Stimulated activated CD4-positive, alpha-beta T cell treated with anti-CD3 and anti-CD28 coated beads, Interleukin-15, amount 100 ng/mL, for 24 hours (primary cell): ENCODE results near the gene NFATC2.

Source experiments
- DNase-seq: peaks from one replicate; pipeline ENCODE4 v3.0.0-alpha.2; 2020

The NFATC2 gene

GRCh38 chr20:51368461-51369211 lies 173.9 kb downstream of the NFATC2 start:
- DNase-seq = no peak

DNA sequence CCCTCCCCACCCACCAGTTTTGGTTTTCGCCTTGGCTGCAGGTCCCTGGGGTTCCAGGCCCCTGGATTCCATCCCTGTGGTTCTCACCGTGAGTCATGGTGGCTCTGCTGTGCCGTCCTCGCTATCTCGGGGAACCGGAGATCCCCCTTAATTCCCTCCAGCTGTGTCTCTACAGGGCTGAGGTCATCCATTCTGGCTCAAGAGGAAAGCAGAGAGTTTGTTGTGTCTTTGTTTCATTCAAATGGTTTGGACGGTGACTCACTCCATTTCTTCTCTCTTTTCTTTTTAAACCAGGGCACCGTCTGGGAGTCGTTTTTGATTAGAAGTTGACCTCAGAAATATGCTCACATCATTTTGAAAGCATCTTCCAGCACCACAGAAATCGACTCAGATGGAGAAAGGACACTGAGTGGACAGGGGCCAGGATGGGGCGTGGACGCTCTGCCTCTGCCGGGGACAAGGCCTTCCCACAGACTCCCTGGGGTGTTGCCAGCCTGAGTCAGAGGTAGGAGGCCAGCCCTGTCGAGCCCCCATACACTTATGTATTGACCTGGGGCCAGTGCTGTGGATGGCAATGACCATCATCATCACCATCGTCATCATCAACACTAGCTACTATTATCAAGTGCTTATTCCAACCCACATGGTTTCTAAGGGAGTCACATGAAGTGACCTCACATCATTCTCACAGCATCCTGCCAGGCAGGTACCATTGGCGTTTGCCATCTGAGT lies 176.2 kb downstream of the NFATC2 start:
- no peak for DNase-seq

DNA sequence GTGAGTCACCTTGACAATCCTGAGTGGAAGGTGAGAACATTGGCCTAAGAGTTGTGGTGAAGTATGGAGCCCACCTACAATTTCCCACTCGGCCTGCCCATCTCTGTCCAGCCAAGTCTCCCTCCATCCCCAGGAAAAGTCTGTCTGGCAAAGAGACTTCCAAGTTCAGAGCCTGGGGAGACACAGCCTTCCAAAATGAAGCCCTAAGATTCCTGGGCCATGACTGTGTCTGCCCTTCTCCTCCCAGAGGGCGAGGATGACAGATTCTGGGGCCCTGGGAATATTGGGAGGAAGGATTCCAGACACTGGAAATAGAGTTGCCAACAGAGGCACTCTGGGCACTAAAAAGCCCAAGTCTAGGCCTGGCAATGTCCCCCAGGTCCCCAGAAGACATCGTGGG lies 176.8 kb downstream of the NFATC2 start:
- DNase-seq = no peak

- no peak for DNase-seq
These were observed 178.7 kb downstream of the NFATC2 start for GRCh38 chr20:51363813-51364212.

- no peak for DNase-seq
These were observed 179.1 kb downstream of the NFATC2 start for GRCh38 chr20:51363378-51363777.

GRCh38 chr20:51362254-51362653 lies 180.3 kb downstream of the NFATC2 start:
- DNase-seq = no peak

DNA sequence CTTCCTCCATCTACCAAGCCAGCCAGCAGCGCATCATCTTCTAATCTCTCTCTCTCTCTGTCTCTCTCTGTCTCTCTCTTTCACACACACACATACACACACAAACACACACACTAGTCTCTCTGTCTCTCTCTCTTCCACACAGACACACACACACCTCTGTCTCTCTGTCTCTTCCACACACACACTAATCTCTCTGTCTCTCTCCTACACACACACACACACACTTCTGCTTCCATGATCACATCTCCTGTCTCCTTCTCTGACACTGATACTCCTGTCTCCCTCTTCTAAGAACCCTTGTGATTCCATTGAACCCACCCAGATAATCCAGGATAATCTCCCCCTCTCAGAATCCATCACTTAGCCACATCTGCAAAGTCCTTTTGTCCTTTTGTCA lies 181.3 kb downstream of the NFATC2 start:
- no peak for DNase-seq

- DNase-seq = no peak
These were observed 181.9 kb downstream of the NFATC2 start for GRCh38 chr20:51360451-51361201.

DNA sequence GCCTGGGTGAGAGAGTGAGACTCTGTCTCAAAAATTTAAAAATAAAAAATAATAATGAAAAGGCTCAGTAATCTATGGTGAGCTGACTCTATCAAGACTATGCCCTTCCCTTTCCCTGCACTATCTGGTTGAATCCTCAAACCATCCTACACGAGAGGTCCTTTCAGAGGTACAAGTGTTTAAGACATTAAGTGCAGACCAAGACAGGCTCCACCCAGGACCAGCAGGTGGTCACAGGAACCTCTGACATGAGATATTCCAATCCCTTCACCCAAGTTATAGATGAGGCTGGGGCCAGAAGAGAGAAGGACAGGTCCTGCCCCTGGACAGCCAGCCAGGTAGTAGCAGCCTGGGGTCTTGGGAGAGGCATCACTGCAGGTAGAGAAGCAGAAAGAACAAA lies 182.6 kb downstream of the NFATC2 start:
- DNase-seq = no peak

- no peak for DNase-seq
These were observed 183.1 kb downstream of the NFATC2 start for GRCh38 chr20:51359401-51359800.

- DNase-seq = no peak
These were observed 184.3 kb downstream of the NFATC2 start for GRCh38 chr20:51358032-51358724.

DNA sequence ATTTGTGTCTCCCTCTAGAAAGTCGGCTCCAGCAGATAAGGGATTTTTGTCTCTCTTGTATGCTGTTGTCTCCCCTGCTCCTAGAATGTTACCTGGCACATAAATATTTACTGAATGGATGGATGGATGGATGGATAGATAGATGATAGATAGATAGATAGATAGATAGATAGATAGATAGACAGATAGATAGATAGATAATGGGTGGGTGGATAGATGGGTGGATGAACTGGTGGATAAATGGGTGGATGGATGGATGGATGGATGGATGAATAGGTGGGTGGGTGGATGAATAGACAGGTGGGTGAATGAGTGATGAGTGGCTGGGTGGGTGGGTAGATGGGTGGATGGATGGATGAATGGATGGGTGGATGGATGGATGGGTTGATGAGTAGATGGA lies 185.0 kb downstream of the NFATC2 start:
- no peak for DNase-seq

DNA sequence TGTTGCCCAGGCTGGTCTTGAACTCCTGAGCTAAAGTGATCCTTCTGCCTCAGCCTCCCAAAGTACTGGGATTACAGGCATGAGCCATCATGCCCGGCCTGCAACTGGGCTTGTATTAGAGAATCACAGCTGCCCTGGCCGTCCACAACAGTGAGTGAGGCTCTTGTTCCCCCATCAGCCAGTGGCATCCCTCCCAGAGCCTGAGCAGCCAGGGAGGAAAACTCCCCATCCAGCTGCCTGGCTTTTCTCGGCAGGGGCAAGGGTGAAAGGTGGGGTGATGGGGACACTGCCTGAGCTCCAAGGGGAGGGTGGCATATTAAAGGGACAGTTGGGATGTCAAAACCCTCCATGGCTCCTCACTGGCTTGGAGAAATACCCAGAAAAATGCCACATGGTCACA lies 185.6 kb downstream of the NFATC2 start:
- DNase-seq = no peak

GRCh38 chr20:51354769-51355319 lies 187.7 kb downstream of the NFATC2 start:
- DNase-seq = no peak

DNA sequence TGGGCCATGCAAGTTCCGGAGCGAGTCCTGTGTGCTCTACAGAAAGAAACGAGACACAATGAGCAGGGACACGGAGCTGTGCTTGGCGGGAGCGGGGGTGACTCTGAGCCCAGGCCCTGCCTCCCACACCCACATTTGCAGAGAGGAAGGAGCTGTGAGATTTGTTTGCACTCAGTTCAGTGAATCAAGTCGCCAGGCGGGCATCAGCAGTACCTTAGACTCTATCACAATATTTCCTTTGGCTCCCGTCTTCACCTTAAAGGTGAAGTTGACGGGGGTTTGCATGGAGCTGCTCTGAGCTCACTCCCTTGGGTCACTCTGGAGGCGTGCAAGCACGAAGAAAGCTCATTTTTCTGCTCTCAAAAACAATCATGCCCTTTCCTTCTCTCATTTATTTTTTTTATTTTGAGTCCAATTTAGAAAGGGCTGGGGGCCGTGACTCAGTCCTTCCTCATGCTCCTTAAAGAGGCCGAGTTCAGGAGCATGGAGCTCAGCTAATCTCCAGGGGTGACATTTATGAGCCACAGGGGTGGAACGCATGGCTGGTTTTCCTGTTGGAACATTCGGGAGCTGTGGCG lies 188.2 kb downstream of the NFATC2 start:
- DNase-seq = no peak

DNA sequence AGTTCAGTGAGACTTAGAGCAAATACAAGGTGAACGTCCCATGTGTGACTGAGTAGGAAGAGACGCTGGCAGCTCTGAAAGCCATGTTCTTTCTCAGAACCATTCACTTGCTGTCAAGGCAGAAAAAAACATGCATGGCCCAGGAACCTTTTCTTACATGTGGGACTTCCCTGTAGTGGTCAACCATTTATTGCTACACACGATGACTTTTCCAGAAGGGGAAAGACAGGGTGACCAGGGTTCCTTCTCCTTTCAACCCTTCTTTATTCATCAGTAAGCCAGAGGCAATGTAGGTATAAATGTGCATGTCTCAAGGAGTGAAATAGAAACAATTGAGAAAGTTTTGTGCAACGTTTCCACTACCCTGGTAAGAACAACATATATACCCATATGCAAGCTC lies 189.0 kb downstream of the NFATC2 start:
- DNase-seq = no peak

DNA sequence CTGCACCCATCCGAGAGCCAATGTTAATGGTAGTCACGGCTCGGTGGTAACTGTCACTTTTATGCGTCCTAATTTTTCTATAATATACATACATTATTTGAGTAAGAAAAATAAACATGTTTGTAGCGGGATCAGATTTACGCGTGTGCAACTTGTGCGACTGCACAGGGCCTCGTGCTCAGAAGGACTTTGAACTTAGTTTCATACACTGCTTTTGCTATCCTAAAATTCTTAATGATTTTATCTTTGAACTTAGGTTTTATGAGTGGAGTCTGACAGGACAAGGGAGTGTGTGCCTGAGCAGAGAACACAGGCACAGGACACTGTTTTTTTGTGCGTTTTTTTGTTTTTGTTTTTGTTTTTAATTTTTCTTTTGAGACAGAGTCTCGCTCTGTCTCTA lies 189.7 kb downstream of the NFATC2 start:
- no peak for DNase-seq

- no peak for DNase-seq
These were observed 191.4 kb downstream of the NFATC2 start for GRCh38 chr20:51350941-51351631.

- DNase-seq = no peak
These were observed 193.6 kb downstream of the NFATC2 start for GRCh38 chr20:51348876-51349275.

DNA sequence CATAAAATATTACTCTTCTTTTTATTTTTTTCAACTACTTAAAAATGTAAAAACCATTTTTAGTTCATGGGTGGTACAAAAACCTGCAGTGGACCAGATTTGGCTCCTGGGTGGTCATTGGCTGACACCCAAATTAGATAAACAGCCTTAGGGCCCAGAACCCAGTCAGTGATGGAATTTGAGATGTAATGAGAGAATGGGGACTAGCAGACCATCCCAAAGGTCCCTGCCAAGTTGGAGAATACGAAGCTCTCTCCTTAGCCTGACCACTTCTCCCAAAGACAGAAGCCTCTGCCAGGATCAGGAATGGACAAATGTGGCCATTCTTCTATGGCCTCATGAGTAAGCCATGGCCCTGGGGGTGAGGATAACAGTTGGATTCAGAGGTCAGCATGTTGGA lies 194.7 kb downstream of the NFATC2 start:
- DNase-seq = no peak

- DNase-seq = no peak
These were observed 195.6 kb downstream of the NFATC2 start for GRCh38 chr20:51346686-51347485.
